ENCODE measurements around the gene COPG2.
"Not testable (repeated sequence)": the region's sequence is repeated elsewhere in the genome, so short reads cannot be mapped to it uniquely, and the experiment has no call there.

COPG2 gene

DNA sequence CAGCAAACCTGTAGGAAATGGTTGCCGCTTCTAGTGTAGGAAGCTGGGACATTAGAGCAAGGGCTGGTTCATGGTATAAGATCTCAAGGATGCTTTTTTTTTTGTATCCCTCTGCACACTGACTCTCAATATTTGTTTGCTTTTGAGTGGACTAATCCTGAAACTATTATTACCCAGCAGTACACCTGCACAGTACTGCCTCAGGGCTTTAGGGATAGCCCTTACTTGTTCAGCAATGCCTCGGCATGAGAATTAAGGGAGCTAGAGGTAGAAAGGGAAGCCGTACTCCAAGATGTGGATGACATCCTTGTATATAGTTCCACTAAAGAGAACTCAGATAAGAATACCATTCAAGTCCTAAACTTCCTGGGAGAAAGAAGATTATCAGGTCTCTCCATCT lies 70.5 kb downstream of the COPG2 start:
- FAIRE-seq = no peak
- no peak for DNase-seq (ENCODE audit: insufficient read length, low spot score)
- TF ChIP-seq, protein P1, sequence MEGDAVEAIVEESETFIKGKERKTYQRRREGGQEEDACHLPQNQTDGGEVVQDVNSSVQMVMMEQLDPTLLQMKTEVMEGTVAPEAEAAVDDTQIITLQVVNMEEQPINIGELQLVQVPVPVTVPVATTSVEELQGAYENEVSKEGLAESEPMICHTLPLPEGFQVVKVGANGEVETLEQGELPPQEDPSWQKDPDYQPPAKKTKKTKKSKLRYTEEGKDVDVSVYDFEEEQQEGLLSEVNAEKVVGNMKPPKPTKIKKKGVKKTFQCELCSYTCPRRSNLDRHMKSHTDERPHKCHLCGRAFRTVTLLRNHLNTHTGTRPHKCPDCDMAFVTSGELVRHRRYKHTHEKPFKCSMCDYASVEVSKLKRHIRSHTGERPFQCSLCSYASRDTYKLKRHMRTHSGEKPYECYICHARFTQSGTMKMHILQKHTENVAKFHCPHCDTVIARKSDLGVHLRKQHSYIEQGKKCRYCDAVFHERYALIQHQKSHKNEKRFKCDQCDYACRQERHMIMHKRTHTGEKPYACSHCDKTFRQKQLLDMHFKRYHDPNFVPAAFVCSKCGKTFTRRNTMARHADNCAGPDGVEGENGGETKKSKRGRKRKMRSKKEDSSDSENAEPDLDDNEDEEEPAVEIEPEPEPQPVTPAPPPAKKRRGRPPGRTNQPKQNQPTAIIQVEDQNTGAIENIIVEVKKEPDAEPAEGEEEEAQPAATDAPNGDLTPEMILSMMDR (IDR thresholded peaks at IDR 0.05; ENCODE audit: insufficient read depth, missing control alignments) = no peak

DNA sequence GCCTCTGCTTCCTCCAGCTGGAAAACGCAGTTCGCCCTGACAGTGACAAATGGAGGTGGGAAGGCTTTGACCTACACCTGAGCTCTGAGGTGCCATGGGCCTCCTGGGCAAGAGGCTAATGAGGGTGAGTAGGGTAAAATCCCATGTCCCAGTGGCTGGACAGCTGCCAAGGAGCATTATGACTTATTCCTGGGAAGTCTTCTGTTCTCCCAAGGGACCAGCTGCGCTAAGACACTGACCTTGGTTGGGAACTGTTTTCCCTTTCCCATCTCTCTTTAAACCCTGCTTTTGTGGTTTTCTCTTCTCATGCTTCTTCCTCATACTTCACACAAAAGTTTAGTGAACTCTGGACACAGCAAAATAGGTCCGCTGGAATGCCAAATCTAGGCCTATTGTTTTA lies 72.6 kb downstream of the COPG2 start:
- TF ChIP-seq, protein P1 (IDR thresholded peaks at IDR 0.05; ENCODE audit: insufficient read depth, missing control alignments) = no peak
- DNase-seq (ENCODE audit: insufficient read length, low spot score) (no peak), FAIRE-seq (no peak)

DNA sequence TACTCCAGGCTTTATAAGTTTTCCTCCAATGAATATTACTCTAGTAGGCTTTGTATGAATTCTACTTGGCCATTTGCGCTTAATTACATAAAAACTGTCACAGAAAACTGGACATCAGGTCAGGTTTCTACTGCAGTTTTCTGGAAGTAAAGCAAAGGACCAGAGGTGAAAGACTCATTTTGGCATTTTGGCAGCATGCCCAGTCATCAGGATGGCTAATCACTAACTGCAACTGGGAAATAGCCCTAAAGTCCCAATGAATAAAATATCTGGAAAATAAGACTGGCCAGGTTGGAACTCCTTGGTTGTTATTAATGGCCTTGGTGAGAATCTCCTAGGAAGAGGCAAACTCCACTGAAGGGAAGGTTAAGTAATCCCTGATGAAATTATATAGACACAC lies 75.5 kb downstream of the COPG2 start:
- TF ChIP-seq, protein P1 (IDR thresholded peaks at IDR 0.05; ENCODE audit: insufficient read depth, missing control alignments) = no peak
- DNase-seq (ENCODE audit: insufficient read length, low spot score) (no peak), FAIRE-seq (no peak)

DNA sequence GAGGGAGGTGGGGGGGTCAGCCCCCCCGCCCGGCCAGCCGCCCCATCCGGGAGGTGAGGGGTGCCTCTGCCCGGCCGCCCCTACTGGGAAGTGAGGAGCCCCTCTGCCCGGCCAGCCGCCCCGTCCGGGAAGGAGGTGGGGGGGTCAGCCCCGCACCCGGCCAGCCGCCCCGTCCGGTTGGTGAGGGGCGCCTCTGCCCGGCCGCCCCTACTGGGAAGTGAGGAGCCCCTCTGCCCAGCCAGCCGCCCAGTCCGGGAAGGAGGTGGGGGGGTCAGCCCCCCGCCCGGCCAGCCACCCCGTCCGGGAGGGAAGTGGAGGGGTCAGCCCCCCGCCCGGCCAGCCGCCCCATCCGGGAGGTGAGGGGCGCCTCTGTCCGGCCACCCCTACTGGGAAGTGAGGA lies 77.1 kb downstream of the COPG2 start:
- not testable (repeated sequence) for FAIRE-seq; DNase-seq (ENCODE audit: insufficient read length, low spot score)

DNA sequence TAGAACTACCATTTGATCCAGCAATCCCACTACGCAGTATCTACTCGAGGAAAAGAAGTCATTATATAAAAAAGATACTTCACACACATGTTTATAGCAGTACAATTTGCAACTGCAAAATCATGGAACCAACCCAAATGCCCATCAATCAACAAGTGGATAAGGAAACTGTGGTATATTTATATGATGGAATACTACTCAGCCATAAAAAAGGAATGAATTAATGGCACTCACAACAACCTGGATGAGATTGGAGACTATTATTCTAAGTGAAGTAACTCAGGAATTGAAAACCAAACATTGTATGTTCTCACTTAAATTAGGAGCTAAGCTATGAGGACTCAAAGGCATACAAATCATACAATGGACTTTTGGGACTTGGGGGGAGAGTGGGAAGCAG lies 82.6 kb downstream of the COPG2 start:
- FAIRE-seq; DNase-seq (ENCODE audit: insufficient read length, low spot score): not testable (repeated sequence)

DNA sequence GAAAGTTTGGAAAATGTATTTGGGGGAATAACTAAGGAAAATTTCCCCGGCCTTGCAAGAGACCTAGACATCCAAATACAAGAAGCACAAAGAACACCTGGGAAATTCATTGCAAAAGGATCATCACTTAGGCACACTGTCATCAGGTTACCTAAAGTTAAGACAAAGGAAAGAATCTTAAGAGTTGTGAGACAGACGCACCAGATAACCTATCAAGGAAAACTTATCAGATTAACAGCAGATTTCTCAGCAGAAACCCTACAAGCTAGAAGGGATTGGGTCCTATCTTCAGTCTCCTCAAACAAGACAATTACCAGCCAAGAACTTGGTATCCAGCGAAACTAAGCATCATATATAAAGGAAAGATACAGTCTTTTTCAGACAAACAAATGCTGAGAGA lies 93.4 kb downstream of the COPG2 start:
- not testable (repeated sequence) for DNase-seq (ENCODE audit: insufficient read length, low spot score); FAIRE-seq

DNA sequence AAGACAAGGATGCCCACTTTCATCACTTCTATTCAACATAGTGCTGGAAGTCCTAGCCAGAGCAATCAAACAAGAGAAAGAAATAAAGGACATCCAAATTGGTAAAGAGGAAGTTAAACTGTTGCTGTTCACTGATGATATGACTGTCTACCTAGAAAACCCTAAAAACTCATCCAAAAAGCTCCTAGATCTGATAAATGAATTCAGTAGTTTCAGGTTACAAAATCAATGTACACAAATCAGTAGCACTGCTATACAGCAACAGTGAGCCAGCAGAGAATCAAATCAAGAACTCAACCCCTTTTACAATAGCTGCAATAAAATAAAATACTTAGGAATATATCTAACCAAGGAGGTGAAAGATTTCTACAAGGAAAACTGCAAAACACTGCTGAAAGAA lies 98.4 kb downstream of the COPG2 start:
- not testable (repeated sequence) for DNase-seq (ENCODE audit: insufficient read length, low spot score); FAIRE-seq

DNA sequence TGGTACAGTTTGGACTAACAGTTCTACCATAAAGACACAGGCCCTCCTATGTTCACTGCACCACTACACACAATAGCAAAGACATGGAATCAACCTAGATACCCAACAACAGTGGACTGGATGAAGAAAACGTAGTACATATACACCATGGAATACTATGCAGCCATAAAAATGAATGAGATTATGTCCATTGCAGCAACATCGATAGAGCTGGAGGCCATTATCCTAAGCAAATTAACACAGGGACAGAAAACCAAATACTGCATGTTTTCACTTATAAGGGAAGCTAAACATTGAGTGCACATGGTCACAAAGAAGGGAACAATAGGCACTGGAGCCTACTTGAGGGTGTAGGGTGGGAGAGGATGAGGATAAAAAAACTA lies 101.7 kb downstream of the COPG2 start:
- DNase-seq (ENCODE audit: insufficient read length, low spot score) (no peak), FAIRE-seq (no peak)
- TF ChIP-seq, protein P1 (IDR thresholded peaks at IDR 0.05; ENCODE audit: insufficient read depth, missing control alignments) = no peak

DNA sequence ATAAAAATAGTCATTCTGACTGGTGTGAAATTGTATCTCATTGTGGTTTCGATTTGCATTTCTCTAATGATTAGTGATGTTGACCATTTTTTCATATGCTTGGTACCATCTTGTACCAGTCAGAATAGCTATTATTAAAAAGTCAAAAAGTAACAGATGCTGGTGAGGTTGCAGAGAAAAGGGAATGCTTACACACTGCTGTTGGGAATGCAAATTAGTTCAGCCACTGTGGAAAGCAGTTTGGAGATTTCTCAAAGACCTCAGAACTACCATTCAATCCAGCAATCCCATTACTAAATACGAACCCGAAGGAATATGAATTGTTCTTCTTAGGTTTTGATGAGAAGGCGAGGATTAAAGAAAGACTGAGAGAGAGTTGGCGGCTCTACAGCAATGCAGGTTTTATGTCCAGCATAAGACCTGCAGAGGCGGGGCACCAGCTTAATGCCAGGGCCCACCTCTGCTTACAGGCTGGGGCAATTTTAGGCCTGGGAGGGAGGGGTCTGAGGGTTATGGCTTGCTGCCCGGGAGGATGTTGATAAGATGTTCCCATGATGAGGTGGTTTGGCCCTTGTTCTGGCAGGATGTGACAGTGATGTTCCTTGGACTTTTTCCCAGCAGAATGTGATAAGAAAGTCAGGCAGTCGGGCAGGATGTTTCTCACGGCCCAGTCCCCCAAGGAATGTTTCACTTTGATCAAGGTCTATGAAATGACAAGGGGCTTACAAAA lies 102.2 kb downstream of the COPG2 start:
- TF ChIP-seq, protein P1 (IDR thresholded peaks at IDR 0.05; ENCODE audit: insufficient read depth, missing control alignments) = no peak
- no peak for FAIRE-seq

More for the DNA sequence above, 102.2 kb downstream of the COPG2 start:
- no peak for DNase-seq (ENCODE audit: insufficient read length, low spot score)
